ENCODE measurements around the gene PCF11. TPM values are rescaled to one million over a fixed set of nuclear protein-coding genes. Genes with fewer than 3 reads are reported as not detected.

Gene PCF11
- 12.9 and 39.1 TPM in 2 replicates for total RNA-seq

GRCh38 chr11:83156996-83157593, at the start of gene PCF11:
Gene PCF11, plus strand, starts transcription at chr11:83157131. Its CDS starts 309 bp downstream, at chr11:83157440.

GRCh38 chr11:83193315-83194280, 36.7 kb downstream of the PCF11 start, which contains the start of gene ANKRD42:
Gene ANKRD42, plus strand, starts transcription at chr11:83193712. Its CDS starts 959 bp downstream, at chr11:83194671.

Other genes starting within 250 kb of the PCF11 start
- 4.9 and 11.5 TPM in 2 replicates for gene RAB30, start 85.2 kb upstream of the PCF11 start, total RNA-seq
- 6.6 and 7.9 TPM in 2 replicates for gene ANKRD42, start 36.6 kb downstream of the PCF11 start, total RNA-seq
- 30.9 and 53.0 TPM in 2 replicates for gene CCDC90B, start 129.2 kb downstream of the PCF11 start, total RNA-seq

Measured in epithelial cell of alveolus of lung (primary cell).